ENCODE data around the gene HTR3A.

- TF ChIP-seq CTCF (tag by site-specific recombination; IDR thresholded peaks at IDR 0.05), result no peak
- no peak for TF ChIP-seq ZNF76 (tag by site-specific recombination; IDR thresholded peaks at IDR 0.05; ENCODE audit: borderline replicate concordance, low read depth)
- TF ChIP-seq YY1 (tag by site-specific recombination; IDR thresholded peaks at IDR 0.05), result no peak
Observed at GRCh38 chr11:114017723-114018122, 42.8 kb downstream of the HTR3A start.

All from HEK293 (cell line).